ENCODE measurements around the gene CLIC3. TPM values are rescaled to one million over a fixed set of nuclear protein-coding genes. Genes with fewer than 3 reads are reported as not detected.

The CLIC3 gene
- total RNA-seq, 1 donor from 2014 or later: not detected

- ATAC-seq (ENCODE audit: low read depth) (no peak), DNase-seq (no peak)
- Mint-ChIP-seq H3K9me3 (no peaks in the 10 kb centered on the region), H3K36me3 (ENCODE audit: low read depth) (peaks cover 8% of the 10 kb centered on the region), H3K27ac (no peak overlapping the region), H3K27me3 (no peaks in the 10 kb centered on the region), H3K4me3 (no peak overlapping the region), H3K4me1 (no peaks in the 10 kb centered on the region)
- intact Hi-C loops (cut with micrococcal nuclease): no loop called here
- no peak for TF ChIP-seq CTCF (IDR thresholded peaks at IDR 0.05)
- CTCF ChIA-PET: no interaction called here
- POLR2A ChIA-PET: no interaction called here
Observed at GRCh38 chr9:137014166-137014565, 17.8 kb upstream of the CLIC3 start.

GRCh38 chr9:137013571-137013940, 17.2 kb upstream of the CLIC3 start:
- H3K27ac Mint-ChIP-seq: no peak overlapping the region
- no peak for ATAC-seq (ENCODE audit: low read depth)
- CTCF ChIA-PET: no interaction called here
- POLR2A ChIA-PET: no interaction called here
- intact Hi-C loops (cut with micrococcal nuclease): no loop called here
- no peak overlapping the region for H3K4me3 Mint-ChIP-seq
- H3K36me3 Mint-ChIP-seq (ENCODE audit: low read depth): peaks cover 8% of the 10 kb centered on the region
- no peaks in the 10 kb centered on the region for H3K4me1 Mint-ChIP-seq
- no peaks in the 10 kb centered on the region for H3K27me3 Mint-ChIP-seq
- no peak for TF ChIP-seq CTCF (IDR thresholded peaks at IDR 0.05)
- DNase-seq: no peak
- no peaks in the 10 kb centered on the region for H3K9me3 Mint-ChIP-seq

- no peak for TF ChIP-seq CTCF (IDR thresholded peaks at IDR 0.05)
- Mint-ChIP-seq H3K27me3 (no peaks in the 10 kb centered on the region), H3K4me3 (no peak overlapping the region), H3K4me1 (no peaks in the 10 kb centered on the region), H3K36me3 (ENCODE audit: low read depth) (peaks cover 8% of the 10 kb centered on the region), H3K9me3 (no peaks in the 10 kb centered on the region), H3K27ac (no peak overlapping the region)
- DNase-seq (no peak), ATAC-seq (ENCODE audit: low read depth) (no peak)
- ChIA-PET CTCF (no interaction called here), POLR2A (no interaction called here)
- intact Hi-C loops (cut with micrococcal nuclease): no loop called here
Observed at GRCh38 chr9:137012694-137013570, 16.6 kb upstream of the CLIC3 start.

GRCh38 chr9:137011907-137012675, 15.7 kb upstream of the CLIC3 start:
- Mint-ChIP-seq H3K4me3 (no peak overlapping the region), H3K4me1 (no peaks in the 10 kb centered on the region), H3K36me3 (ENCODE audit: low read depth) (peaks cover 8% of the 10 kb centered on the region), H3K9me3 (no peaks in the 10 kb centered on the region), H3K27me3 (no peaks in the 10 kb centered on the region), H3K27ac (no peak overlapping the region)
- no peak for ATAC-seq (ENCODE audit: low read depth)
- POLR2A ChIA-PET: no interaction called here
- CTCF ChIA-PET: no interaction called here
- no peak for DNase-seq
- intact Hi-C loops (cut with micrococcal nuclease): no loop called here
- TF ChIP-seq CTCF (IDR thresholded peaks at IDR 0.05): no peak

- no peak for DNase-seq
- CTCF ChIA-PET: no interaction called here
- peaks cover 5% of the 10 kb centered on the region for H3K36me3 Mint-ChIP-seq (ENCODE audit: low read depth)
- POLR2A ChIA-PET: no interaction called here
- no peak overlapping the region for H3K27ac Mint-ChIP-seq
- intact Hi-C loops (cut with micrococcal nuclease): no loop called here
- no peak for TF ChIP-seq CTCF (IDR thresholded peaks at IDR 0.05)
- ATAC-seq (ENCODE audit: low read depth): no peak
- no peak overlapping the region for H3K4me3 Mint-ChIP-seq
- no peaks in the 10 kb centered on the region for H3K9me3 Mint-ChIP-seq
- H3K27me3 Mint-ChIP-seq: no peaks in the 10 kb centered on the region
- H3K4me1 Mint-ChIP-seq: no peaks in the 10 kb centered on the region
Observed at GRCh38 chr9:137011156-137011555, 14.8 kb upstream of the CLIC3 start.

Data from activated B cell treated with CpG ODN at 0.5 μM for 24 hours (primary cell).